Activated CD4-positive, CD25-positive, alpha-beta regulatory T cell treated with anti-CD3 and anti-CD28 coated beads, Interleukin-2, amount 50 U/mL, for 16 hours (primary cell): ENCODE results near the gene OR52E5.

Experiments
- DNase-seq: peaks from one replicate; pipeline ENCODE4 v3.0.0-alpha.2; 2020; ENCODE audit warnings: low read depth, low spot score

Gene OR52E5

DNA sequence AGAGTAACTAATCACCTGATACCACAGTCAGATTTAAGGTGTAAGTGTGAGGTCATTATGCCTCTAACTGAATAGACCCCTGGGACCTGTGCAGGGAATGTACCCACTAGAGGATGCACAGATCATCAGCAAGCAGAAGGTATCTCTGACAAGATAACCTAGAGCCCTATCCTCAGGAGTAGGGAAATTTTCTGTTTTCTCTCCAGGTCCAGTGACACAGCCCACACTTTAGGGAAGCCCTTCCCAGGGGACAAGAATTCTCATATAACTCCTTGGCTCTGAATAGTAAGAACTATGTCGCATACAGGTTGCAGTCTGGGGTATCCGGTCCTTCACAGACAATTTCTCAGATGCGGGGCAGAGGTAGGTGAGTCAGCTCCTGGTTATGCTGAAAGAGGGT lies at the start of gene OR52E5:
Gene OR52E5 (plus strand): TSS at position 301 of the 400 bp plus-strand sequence. CDS start 7,569 bp downstream, outside the sequence.
- no peak for DNase-seq

DNA sequence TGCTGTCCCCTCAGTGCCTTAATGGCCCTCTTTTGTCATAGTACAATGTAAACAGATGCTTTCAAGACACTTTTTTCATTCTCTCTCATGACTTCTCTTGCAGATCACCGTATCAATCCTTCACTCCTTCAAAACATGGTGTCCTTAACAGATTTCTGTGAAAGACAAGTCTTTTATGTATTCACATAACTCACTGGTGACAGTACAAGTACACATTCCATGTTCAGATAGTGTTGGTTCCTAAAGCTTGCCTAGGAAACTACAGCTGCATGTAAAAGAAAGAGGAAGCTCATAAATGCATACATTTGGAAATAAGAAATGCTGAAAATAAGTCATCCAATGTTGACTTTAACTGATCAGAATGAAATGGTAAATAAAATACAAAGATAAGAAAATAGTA lies 46.3 kb upstream of the OR52E5 start:
- no peak for DNase-seq

DNA sequence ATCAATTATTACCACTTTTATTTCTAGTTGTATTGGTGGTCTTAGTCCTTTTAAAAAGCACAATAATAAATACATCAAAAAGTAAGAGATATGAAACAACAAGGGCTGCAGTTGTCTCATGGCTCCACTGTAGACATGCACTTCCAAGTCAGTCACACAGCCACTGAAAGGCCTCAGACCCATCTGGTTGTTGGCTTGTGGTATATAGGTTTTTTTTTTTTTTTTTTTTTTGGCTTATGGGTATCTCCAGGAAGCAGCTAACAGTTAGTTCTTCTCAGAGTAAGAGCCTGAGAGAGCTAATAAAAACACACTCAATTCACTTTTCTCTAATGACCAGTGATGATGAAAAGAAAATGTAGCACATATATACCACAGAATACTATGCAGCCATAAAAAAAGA lies 45.3 kb upstream of the OR52E5 start:
- DNase-seq = no peak

DNA sequence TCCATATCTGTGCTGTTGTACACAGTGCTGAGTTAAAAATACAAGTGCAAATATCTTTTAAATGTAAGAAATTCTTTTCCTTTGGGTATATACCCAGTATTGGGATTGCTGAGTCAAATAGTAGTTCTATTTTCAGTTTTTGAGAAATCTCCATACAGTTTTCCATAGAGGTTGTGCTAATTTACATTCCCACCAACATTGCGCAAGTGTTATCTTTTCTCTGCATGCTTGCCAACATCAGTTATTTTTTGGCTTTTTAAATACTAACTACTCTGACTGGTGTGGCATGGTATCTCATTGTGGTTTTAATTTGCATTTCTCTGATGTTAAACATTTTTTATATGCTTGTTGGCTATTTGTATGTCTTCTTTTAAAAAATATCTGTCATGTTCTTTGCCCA lies 42.0 kb upstream of the OR52E5 start:
- DNase-seq = no peak

DNA sequence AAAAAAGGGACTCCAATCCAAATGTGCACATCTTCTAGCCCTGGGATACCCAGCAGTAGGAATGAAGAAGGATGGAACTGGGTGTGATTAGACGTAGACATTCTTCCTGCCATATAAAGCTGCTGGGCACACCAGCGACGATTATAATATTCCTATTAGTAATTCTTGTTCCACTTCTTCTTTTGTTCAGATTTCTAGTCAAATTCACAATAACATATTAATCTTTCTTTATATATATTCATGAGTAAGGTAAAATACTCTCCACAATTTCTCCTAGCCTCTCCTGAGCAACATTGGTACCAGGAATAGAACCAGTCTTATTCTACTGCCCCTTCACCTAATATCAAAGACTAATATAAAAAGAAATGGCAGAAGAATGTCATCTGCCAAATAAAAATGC lies 35.4 kb upstream of the OR52E5 start, which contains the start of gene OR52E8:
Gene OR52E8 (minus strand): TSS at position 101 of the 400 bp plus-strand sequence. CDS start 0 bp downstream, at position 101.
- no peak for DNase-seq

DNA sequence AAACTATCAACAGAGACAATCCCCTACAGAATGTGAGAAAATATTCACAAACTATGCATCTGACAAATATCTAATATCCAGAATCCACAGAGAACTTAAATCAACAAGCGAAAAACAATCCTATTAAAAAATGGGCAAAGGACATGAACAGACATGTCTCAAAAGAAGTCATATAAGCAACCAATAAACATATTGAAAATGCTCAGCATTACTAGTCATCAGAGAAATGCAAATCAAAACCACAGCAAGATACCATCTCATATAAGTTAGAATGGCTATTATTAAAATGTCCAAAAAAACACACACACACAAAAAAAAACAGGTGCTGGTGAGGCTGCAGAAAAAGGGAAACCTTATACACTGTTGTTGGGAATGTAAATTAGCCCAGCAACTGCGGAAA lies 27.2 kb upstream of the OR52E5 start:
- no peak for DNase-seq

DNA sequence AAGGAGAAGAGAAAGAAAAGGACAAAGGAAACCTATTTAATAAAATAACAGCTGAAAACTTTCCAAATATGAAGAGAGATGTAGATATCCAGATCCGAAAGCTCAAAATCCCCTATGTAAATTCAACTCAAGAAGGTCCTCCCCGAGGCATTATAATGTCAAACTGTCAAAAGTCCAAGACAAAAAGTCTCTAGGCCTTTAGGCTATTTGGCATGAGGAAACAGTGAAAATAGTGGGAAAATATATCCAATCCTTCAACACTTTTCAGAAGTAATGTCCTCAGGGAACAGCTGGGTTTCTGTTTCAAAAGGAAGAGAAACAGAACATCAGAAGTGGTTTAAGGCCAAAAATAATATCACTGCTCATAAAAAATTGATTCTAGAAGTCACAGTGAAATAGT lies 14.4 kb upstream of the OR52E5 start:
- DNase-seq = no peak

DNA sequence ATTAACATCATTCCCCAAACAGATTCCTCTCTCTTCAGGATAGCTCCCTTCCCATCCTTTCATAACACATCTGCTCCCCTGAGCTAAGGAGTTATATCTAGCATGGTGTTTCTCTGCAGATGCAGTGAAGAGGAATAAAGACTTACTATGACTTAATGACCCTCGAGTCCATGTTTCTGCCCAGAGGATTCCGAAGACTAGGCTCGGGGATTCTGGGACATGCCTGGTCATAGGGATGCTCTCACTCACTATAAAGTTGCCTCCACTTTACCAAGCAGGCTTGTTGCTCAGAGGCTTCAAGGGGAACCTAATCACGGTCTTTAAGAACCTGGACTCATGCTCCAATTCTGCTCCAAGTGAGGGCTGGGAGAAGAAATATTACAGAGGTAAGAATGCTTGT lies 12.7 kb upstream of the OR52E5 start, which contains the start of gene OR52E4:
Gene OR52E4 (plus strand): TSS at position 301 of the 400 bp plus-strand sequence. CDS start 3,664 bp downstream, outside the sequence.
- DNase-seq = no peak

DNA sequence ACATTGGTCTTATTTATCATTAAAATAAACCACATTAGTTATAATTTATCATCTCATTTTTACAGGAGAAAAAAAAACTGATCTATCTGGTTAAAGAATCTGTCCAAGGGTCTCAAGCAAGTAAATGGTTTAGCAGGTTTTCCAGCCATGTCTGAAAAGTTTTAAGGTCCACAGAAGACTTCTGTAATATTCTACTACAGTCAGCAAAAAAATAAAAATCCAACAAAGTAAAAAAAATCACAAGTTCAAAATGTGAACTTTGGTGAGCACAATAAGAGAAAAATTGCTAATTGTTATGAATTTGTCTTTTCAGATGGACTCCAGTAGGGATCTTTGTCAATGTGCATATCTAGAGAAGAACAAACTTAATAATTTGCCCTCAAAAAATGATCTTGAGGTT lies 11.3 kb upstream of the OR52E5 start:
- DNase-seq = no peak

DNA sequence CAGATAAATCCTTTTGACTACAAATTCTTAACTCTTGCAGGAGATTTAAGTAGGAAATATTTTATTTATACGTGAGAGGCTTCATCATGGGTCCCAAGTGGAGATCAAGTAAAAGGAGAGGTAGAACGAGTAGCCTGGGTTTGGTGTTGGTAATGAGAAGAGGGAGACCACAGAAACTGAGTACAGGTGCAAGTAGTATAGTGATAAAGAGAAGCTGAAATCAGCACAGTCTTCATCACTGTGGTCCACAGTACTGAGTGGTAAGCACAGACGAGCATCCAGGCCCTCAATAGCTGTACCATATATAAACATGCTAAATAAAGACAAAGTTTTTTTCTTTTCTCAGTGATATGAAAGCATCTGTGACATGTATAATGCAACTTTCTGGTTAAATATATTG lies 5.8 kb upstream of the OR52E5 start:
- DNase-seq = no peak

DNA sequence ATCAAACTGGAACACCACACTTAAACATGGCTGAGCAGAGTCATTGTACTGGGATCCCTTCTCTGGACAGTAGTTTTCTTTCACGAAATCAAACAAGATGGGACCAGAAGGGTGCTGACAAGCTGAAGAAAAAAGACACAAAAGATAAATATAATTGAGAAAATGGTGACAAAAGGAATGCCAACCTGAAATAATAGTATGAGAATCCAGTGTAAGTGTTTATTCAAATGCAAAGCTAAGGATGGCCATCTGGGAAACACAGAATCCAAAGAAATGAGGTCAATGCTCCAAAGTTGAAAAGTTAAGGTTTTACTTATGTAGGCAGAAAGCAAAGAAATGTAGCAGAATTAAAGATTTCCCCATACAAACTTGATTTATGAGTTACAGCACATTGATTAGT lies 5.3 kb upstream of the OR52E5 start:
- no peak for DNase-seq

DNA sequence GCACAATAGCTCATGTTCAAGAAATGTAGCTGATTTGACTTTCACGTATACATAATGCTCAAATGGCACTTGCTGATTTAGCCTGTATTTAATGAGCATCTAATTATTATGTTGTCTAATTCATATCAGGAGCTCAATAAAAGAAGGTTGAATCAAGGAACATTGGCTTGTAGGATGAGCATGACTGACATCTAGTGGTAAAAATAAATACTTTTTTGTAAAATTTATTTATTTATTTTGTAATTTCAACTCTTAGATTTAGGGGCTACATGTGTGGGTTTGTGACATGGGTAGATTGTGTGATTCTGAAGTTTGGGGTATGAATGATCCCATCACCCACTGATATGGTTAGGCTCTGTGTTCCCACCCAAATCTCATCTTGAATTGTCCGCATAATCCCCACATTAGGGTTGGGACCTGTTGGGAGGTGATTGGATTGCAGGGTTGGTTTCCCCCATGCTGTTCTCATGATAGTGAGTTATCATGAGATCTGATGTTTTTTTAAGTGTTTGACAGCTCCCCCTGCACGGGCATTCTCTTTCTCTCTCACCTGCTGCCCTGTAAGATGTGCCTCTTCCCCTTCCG lies 1.7 kb upstream of the OR52E5 start:
- no peak for DNase-seq

DNA sequence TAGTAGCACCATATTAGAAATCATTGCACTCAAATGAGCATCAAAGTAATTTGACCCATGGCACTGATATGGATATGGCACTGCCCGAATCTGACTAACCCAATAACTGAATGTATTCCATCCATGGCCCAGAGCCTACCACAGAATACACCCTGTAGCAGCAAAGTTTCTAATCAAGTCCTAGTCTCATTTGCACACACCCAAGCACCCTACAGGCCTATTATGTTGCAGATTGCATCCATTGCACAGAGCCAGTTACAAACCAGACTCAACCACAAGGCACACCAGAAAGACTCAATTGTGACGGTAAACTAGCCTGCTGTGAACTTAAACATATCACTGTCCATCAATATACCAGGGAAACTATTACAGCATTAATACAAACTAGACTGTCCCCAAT lies 6.5 kb downstream of the OR52E5 start:
- no peak for DNase-seq

DNA sequence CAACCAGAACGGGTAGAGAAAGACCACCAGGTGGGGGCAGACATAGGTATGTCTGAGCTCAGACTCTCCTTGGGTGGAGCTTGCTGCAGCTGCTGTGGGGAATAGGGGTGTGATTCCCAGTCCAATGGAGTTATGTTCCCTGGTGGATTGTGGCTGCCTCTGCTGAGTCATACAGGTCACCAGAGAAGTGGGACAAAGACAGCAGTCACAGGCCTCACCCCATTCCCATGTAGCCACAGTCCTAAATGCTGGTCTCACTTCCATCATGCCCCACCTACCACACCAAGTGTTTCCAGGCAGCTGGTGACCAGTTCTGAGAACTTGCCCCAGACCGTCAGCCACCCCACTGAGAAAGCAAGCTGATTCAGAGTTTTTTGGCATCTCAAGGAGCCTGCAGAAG lies 17.5 kb downstream of the OR52E5 start:
- no peak for DNase-seq

DNA sequence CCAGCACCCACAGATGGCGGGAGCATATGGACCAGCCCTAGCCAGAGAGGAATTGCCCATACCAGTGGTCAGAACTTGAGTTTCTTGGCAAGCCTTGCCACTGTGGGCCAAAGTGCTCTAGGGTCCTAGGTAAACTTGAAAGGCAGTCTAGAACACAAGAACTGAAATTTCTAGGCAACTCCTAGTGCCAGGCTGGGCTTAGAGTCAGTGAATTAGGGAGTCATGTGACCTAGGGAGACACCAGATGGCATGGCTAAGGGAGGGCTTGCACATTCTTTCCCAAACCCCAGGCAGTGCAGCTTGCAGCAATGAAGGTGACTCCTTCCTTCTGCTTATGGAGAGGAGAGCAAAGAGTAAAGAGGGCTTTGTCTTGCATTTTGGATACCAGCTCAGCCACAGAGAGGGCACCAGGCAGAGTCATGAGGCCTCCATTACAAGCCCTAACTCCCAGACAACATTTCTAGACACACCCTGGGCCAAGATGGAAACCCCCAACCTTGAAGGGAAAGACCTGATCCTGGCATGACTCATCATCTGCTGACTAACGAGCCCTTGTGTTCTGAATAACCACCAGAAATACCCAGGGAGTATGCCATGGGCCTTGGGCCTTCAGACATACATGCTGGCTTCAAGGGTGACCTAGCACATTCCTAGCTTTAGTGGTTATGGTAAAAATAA lies 29.9 kb downstream of the OR52E5 start:
- no peak for DNase-seq

DNA sequence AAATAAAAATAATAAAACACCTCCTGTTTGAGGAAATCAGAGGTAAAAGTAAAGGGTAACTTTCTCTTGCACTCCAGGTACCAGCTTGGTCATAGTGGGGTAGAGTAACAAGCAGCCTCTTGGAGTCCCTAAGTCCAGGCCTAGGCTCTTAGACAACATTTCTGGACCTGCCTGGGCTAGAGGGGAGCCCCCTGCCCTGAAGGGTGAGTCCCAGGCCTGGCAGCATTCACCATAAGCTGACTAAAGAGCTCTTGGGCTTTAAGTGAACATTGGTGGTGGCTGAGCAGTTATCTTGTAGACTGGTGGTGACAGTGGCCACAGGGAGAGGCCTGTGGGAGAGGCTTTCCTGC lies 30.4 kb downstream of the OR52E5 start:
- DNase-seq = no peak

DNA sequence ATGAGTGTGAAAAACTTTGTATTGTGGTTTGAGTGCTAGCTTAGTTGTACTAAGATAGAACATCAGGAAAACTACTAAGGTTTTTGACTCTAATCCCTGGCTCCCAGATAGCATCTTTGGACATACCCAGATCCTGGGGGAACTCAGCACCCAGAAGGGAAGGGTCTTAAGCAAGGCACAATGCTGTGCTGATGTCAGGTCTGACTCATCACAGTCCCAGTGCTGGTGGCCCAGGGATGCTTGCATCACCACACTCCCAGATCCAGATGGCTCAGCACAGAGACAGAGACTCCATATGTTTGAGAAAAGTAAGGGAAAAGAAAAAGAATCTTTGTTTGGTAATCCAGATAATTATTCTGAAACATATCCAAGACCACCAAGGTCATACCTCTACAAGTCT lies 30.8 kb downstream of the OR52E5 start:
- DNase-seq = no peak

DNA sequence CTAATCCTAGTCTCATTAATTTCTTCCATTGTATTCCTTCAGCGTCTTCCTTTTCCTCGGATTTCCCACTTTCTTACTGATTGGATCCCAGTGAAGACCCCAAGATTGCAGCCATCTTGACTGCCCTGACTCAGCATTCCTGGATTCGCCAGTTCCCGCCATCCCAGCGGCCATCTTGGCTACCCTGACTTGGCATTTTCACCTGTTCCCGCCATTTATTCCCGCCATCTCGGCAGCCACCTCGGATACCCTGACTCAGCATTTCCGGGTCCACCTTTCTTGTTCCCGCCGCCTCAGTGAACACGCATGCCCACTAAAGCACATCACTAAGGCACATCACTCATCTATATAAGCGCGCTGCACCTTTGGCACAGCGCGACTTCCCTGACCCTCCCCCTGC lies 35.3 kb downstream of the OR52E5 start:
- DNase-seq = no peak

DNA sequence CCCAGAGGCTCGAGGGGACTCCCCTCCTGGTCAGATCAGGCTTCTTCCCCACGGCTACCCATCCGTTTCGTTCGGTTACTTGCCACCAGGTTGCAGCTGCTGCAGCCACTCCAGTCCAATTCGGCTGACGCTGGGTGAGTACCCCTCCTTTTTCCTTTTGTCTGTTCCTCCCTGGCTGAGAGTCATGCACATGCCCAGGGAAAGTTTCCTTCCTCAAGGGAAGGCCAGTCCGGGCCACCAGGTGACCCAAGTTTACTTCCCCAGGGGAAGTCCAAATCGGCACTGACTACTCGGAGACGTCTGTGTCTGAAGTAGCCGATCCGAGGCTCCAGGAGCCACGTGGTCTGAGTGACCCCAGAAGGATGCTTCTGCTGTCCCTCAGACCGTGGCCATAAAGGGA lies 35.8 kb downstream of the OR52E5 start:
- no peak for DNase-seq

DNA sequence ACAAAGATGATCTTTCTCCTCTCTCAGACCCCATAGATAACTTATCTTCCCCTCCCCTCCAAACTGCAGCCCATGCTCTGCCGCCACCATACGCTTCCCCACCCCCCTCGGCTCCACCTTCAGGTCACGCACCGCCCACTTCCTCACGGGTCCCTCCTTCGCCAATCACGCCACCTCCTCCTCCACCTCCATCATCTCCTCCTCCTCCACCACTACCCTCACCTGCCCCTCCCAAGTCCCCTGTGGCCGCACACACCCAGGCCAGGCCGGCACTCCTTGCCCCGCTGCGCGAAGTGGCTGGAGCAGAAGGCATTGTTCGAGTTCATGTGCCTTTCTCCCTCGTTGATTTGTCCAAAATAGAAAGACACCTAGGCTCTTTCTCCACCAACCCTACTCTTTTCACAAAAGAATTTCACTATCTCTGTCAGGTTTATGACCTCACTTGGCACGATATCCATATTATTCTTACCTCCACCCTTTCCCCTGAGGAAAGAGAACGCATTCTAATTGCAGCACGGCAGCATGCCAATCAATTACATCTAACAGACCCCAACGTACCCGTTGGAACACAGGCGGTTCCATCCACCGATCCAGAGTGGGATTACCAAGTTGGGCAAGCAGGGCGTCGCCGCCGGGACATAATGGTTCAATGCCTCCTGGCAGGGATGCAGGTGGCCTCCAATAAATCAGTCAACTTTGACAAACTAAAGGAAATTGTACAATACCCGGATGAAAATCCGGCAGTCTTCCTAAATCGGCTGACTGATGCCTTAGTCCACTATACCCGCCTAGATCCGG lies 36.8 kb downstream of the OR52E5 start:
- no peak for DNase-seq

DNA sequence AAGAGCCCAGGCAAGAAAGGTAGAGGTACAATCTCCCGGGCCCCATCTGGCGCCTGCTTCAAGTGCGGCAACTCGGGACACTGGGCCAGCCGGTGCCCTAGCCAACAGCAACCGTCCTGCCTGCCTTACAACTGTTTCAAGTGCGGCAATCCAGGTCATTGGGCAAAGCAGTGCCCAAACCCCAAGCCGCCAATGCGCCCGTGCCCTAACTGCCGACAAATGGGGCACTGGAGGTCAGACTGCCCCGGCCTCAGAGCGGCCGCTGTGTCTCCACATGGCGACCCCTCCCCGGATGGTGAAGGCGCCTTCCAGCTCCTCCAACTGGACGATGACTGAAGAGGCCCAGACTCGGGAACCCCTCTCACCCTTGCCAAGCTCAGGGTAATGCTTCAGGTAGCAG lies 37.6 kb downstream of the OR52E5 start:
- DNase-seq = no peak

DNA sequence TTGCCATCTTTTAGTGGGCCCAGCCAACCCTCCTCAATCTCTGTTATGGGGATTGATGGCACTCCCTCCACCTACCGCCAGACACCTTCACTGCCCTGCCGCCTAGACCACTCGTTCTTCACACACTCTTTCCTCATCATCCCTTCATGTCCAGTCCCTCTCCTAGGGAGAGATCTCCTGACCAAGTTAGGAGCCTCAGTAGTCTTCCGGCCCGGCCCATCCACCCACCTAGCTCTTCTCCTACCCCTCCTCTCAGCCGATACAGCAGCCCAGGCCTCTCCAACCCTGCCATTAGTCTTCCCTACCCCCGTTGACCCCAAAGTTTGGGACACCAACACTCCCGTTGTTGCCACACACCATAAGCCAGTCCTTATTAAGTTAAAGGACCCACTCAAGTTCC lies 38.1 kb downstream of the OR52E5 start:
- DNase-seq = no peak

DNA sequence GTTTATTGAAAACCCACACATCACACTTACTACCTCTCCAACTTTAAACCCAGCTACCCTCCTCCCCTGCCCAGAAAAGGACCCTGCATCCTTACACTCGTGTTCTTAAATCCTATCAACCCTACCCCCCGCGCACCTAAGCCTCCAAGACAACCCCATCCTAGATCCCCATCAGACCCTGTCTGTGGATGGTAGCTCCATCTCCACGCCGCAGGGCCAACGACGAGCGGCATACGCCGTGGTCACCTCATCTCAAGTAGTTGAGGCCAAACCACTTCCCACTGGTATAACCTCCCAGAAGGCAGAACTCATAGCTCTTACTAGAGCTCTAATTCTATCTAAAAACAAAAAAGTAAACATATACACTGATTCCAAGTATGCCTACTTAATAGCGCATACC lies 39.7 kb downstream of the OR52E5 start:
- no peak for DNase-seq
